Spleen (tissue), 7 donors: Measurements from ENCODE around the gene UBTF.

Experiments
- CTCF ChIP-seq, 11 experiments: fragments of 200-600 bp in 7 of 11; fragments of 450-650 bp in 4 of 11; sonication (generic) in 4 of 11; IDR thresholded peaks in 8 of 11; conservative IDR thresholded peaks in 3 of 11; 1 replicate in 7 of 11; 2 replicates in 4 of 11; pipeline versions ENCODE4 v1.4.0 to v1.8.0; 2016 to 2021; ENCODE audit warnings: antibody characterized with exemption in 11 of 11, inconsistent platforms in 4 of 11, mild to moderate bottlenecking in 1 of 11
- POLR2A ChIP-seq, 3 donors: fragments of 450-650 bp; IDR thresholded peaks; one replicate each; pipeline ENCODE4 v1.5.1; 2017; ENCODE audit warnings: antibody characterized with exemption in 3 of 3, mild to moderate bottlenecking in 1 of 3
- donor health status: DM: no; HTN: no; CAD: no; lungs with moderate emphysema.
- donor health status: DM: no; HTN: no; CAD: no.
- donor health status: DM: no; HTN: no; CAD: no.

- TF ChIP-seq CTCF (IDR thresholded peaks at IDR 0.05 in 8 of 11, conservative IDR thresholded peaks at IDR 0.05 in 3 of 11) (no peak), POLR2A (IDR thresholded peaks at IDR 0.05) (no peak)
Observed at GRCh38 chr17:44190481-44190880, 29.0 kb downstream of the UBTF start.
